ENCODE results near the gene FBXO36.
A peak's percentile ranks its signal among the peaks of the same experiment; 100 is the strongest.

The FBXO36 gene

DNA sequence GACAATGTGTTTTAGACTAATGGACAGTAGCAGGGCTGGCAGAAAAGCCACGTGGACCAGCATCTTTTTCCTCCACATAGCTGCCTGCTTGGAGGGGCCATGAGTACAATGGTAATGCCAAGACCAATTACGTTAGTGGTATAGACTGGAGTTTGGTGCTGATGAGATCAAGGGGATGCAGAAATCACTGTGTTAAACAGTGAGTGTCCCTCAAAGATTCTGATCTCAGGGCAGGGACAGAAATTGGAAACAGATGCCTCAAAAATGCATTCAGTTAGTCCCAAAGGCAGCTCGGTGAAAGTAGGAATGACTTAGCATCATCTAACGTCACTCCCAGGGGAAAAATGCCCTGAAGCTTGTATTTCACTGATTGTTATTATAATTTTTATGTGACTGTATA is 74.0 kb downstream of the FBXO36 start (continued):
- TF ChIP-seq CREB5 (CRISPR knock-in tag; IDR thresholded peaks at IDR 0.05; ENCODE audit: low read depth) = peak; percentile 51
- no peak for TF ChIP-seq OSR1 (CRISPR knock-in tag; IDR thresholded peaks at IDR 0.05)
- no peak for TF ChIP-seq ESRRG (CRISPR knock-in tag; IDR thresholded peaks at IDR 0.05)
- no peak for TF ChIP-seq ZNF565 (CRISPR knock-in tag; conservative IDR thresholded peaks at IDR 0.05; ENCODE audit: low read depth)
- TF ChIP-seq SNAI2 (CRISPR knock-in tag; IDR thresholded peaks at IDR 0.05) = no peak
- no peak for TF ChIP-seq PPARA (CRISPR knock-in tag; IDR thresholded peaks at IDR 0.05; ENCODE audit: borderline replicate concordance)
- TF ChIP-seq POU6F1 (CRISPR knock-in tag; IDR thresholded peaks at IDR 0.05; ENCODE audit: borderline replicate concordance, low read depth) = no peak
- no peak for TF ChIP-seq GLIS3 (CRISPR knock-in tag; IDR thresholded peaks at IDR 0.05)
- TF ChIP-seq ZFP3 (CRISPR knock-in tag; IDR thresholded peaks at IDR 0.05) = peak; percentile 76; the same call in 1 of the 2 replicates
- peak; percentile 86 for TF ChIP-seq TCF4 (CRISPR knock-in tag; IDR thresholded peaks at IDR 0.05; ENCODE audit: borderline replicate concordance)
- TF ChIP-seq, protein P1, sequence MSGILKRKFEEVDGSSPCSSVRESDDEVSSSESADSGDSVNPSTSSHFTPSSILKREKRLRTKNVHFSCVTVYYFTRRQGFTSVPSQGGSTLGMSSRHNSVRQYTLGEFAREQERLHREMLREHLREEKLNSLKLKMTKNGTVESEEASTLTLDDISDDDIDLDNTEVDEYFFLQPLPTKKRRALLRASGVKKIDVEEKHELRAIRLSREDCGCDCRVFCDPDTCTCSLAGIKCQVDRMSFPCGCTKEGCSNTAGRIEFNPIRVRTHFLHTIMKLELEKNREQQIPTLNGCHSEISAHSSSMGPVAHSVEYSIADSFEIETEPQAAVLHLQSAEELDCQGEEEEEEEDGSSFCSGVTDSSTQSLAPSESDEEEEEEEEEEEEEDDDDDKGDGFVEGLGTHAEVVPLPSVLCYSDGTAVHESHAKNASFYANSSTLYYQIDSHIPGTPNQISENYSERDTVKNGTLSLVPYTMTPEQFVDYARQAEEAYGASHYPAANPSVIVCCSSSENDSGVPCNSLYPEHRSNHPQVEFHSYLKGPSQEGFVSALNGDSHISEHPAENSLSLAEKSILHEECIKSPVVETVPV (CRISPR knock-in tag; IDR thresholded peaks at IDR 0.05) = 0 out of 2 replicates have a peak, but pooled peaks have one; percentile 24
- no peak; the same call in 1 of the 2 replicates for TF ChIP-seq ZFP30 (CRISPR knock-in tag; IDR thresholded peaks at IDR 0.05)
- peak; percentile 58 for TF ChIP-seq ISL1 (CRISPR knock-in tag; IDR thresholded peaks at IDR 0.05)
- TF ChIP-seq ZC3H10 (CRISPR knock-in tag; IDR thresholded peaks at IDR 0.05) = no peak

- TF ChIP-seq POU6F1 (CRISPR knock-in tag; IDR thresholded peaks at IDR 0.05; ENCODE audit: borderline replicate concordance, low read depth) = no peak
- no peak for TF ChIP-seq OSR1 (CRISPR knock-in tag; IDR thresholded peaks at IDR 0.05)
- no peak for TF ChIP-seq ARNTL (CRISPR knock-in tag; IDR thresholded peaks at IDR 0.05; ENCODE audit: borderline replicate concordance, low read depth)
- TF ChIP-seq ESRRG (CRISPR knock-in tag; IDR thresholded peaks at IDR 0.05) = no peak
- TF ChIP-seq ZFP30 (CRISPR knock-in tag; IDR thresholded peaks at IDR 0.05) = no peak
- no peak for TF ChIP-seq ZNF565 (CRISPR knock-in tag; conservative IDR thresholded peaks at IDR 0.05; ENCODE audit: low read depth)
- no peak for TF ChIP-seq TCF4 (CRISPR knock-in tag; IDR thresholded peaks at IDR 0.05; ENCODE audit: borderline replicate concordance)
- no peak for TF ChIP-seq PPARA (CRISPR knock-in tag; IDR thresholded peaks at IDR 0.05; ENCODE audit: borderline replicate concordance)
- no peak for TF ChIP-seq BACH2 (CRISPR knock-in tag; IDR thresholded peaks at IDR 0.05; ENCODE audit: borderline replicate concordance)
- no peak for TF ChIP-seq ZC3H10 (CRISPR knock-in tag; IDR thresholded peaks at IDR 0.05)
- no peak for TF ChIP-seq ISL1 (CRISPR knock-in tag; IDR thresholded peaks at IDR 0.05)
- ATAC-seq = no peak
Observed at GRCh38 chr2:229997565-229997964, 75.3 kb downstream of the FBXO36 start.

GRCh38 chr2:230000118-230000841 is 78.0 kb downstream of the FBXO36 start:
- no peak for ATAC-seq
- TF ChIP-seq TCF4 (CRISPR knock-in tag; IDR thresholded peaks at IDR 0.05; ENCODE audit: borderline replicate concordance) (no peak), ESRRG (CRISPR knock-in tag; IDR thresholded peaks at IDR 0.05) (no peak), BACH2 (CRISPR knock-in tag; IDR thresholded peaks at IDR 0.05; ENCODE audit: borderline replicate concordance) (no peak), RARB (CRISPR knock-in tag; IDR thresholded peaks at IDR 0.05) (no peak), CREB5 (CRISPR knock-in tag; IDR thresholded peaks at IDR 0.05; ENCODE audit: low read depth) (no peak), ZC3H10 (CRISPR knock-in tag; IDR thresholded peaks at IDR 0.05) (no peak), ARNTL (CRISPR knock-in tag; IDR thresholded peaks at IDR 0.05; ENCODE audit: borderline replicate concordance, low read depth) (no peak), ZNF70 (CRISPR knock-in tag; IDR thresholded peaks at IDR 0.05) (no peak), ZFP3 (CRISPR knock-in tag; IDR thresholded peaks at IDR 0.05) (no peak), POU6F1 (CRISPR knock-in tag; IDR thresholded peaks at IDR 0.05; ENCODE audit: borderline replicate concordance, low read depth) (no peak)

Measured in SK-N-SH treated with all-trans-retinoic acid at 6 μM for 48 hours (cell line).